HG03108 (cell line): ENCODE results near the gene LAMA5.
"Not testable (repeated sequence)": the region's sequence is repeated elsewhere in the genome, so short reads cannot be mapped to it uniquely, and the experiment has no call there.

Experiments
- ATAC-seq: cut with Tn5 transposase; IDR thresholded peaks from one replicate; pipeline ENCODE4 v1.9.1; 2021; ENCODE audit warnings: moderate library complexity; ENCODE audit not compliant: unreplicated experiment

Gene LAMA5

DNA sequence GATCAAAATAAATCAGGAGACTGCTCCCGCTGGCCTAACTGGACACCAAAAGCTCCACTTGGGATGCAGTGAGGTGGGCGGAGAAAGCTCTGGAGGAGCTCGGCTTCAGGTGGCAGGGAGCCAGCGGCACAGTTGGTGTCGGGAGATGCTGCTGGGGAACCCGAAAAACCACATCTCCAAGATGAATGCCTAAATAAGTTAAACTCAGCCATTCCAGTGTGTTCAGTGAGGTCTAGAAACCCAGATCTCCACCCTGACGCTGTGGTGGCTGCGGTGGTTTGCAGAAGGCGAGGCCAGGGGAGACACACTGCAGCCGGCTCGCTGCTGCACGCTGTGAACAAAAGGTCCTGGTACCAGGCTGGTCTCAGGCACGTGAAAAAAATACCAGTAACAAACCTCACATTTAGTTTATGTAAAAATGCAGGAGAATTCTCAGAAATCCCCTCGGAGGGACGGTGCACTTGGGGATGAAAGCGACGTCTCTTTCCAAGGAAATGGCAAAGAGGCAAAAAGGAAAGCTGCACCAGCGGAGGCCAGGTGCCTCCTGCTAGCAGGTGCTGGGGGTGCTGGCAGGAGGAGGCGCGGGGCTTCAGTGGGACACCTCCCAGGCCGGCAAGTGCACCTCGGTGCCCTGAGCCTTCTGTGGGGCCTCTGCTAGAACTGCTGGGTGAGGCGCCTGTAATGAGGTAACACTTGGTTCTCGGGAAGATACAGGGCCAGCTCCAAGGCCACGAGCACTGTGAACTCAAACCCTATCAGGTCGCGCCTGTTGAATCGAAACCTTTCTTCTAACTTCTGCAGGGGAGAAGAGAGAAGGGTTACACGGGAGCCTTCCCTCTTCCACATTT is 23.4 kb upstream of the LAMA5 start:
- ATAC-seq, result no peak

DNA sequence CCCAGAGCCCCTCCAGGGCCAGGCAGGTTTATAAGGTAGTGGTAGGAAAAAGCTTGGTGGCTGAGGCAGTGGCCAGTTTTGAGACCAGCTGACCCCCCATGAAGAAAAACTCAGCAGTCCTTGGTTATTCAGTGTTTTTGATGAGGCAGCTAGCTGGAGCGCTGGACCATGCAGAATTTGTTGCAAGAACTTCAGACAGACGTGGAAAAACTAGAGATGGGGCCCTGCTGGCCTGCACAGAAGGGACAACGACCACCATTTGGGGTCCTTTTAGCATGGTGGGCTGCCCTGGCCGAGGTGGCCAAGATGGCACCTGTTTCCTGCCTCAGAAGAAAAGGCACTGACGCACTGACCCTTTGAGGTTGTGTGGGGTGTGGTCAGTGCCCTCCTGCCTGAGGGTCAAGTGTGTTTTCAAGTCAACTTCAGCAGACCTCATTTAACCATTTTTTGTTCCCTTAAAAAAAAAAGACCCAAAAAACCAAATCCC is 22.5 kb upstream of the LAMA5 start:
- no peak for ATAC-seq

DNA sequence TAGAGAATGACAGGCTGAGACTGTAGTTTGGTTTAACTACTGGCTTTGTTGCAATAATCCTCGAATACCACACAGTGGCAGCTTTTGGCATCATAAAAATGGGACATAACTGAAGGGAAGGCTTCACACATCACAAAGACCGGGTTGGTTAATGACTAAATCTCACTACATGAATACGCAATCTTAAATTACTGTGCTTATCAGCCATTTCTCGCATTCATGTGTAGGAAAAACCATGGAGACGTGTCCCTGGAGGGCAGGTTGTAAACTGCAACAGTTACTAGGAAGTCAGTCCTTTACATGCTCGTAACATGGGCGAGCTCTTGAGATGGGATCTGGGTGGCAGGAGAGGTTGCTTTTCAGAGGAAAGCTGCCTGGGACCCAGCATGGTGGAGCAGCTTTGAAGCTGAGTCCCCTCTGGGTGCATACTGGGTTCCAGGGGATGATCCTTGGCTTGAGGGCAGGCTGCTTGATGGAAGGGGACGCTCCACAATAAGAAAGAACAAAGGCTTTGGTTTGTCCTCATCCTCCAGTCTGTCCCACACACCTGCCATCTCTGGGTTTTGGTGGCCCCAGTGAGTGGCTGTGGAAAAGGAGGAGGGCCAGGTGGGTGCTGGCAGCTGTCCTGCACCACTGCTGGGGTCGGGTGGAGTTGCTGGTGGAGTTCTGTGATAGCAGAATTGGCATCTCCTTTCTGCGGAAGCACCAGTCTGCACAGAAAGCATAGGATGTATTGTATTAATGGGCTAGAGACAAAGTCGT is 21.9 kb upstream of the LAMA5 start:
- no peak for ATAC-seq

DNA sequence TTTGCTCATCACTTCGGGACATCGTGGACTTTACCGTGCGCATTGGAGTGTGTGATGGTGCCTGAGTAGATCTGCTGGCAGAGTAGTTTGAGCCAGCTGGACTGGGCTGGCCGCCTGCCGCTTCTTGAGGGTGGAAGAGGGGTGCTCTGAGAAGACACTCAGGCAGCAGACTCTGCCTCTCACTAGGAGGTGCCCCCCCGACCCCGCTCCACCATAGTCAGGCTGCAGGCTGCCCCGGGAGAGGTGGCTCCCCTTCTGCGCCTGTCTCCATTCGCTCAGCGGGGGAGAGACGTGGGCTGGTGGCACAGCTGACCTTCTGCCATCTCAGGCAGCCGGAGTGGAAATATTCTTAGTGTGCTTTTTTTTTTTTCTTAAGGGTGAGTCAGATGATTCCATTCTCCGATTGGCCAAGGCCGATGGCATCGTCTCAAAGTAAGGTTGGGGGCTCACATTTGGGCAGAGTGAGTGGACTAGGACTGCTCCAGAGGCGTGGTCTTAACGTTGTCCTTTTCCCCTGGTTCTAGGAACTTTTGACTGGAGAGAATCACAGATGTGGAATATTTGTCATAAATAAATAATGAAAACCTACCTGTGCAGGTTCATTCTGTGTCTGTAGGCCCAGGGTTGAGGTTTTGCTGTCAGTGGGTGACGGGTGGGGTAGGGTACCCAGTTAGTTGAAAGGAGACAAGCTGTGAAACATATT is 21.0 kb upstream of the LAMA5 start:
- no peak for ATAC-seq

DNA sequence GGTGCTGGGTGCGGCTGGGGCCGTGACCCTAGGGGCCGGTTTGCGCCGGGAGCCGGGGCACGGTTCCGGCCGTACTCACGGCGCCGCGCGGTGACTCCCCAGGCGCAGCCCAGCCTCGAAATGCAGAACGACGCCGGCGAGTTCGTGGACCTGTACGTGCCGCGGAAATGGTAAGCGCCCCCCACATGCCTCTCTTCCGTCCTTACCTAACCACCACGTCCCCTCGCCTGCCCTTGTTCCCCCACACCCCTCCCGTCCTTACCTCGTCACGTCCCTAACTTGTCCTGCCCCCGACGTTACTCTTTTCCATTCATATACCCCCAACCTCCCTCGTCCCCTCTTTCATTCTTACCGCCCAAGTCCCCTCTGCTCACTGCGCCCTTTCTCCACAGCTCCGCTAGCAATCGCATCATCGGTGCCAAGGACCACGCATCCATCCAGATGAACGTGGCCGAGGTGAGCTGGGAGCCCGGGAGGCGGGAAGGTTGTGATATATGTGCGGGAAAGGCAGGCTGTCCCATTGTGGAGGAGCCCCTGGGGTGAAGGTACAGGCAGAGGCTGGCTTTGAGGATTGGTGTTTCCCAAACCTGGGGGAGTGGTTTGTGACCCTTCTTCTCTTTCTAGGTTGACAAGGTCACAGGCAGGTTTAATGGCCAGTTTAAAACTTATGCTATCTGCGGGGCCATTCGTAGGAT is 20.3 kb upstream of the LAMA5 start:
- peak; percentile 4 for ATAC-seq

DNA sequence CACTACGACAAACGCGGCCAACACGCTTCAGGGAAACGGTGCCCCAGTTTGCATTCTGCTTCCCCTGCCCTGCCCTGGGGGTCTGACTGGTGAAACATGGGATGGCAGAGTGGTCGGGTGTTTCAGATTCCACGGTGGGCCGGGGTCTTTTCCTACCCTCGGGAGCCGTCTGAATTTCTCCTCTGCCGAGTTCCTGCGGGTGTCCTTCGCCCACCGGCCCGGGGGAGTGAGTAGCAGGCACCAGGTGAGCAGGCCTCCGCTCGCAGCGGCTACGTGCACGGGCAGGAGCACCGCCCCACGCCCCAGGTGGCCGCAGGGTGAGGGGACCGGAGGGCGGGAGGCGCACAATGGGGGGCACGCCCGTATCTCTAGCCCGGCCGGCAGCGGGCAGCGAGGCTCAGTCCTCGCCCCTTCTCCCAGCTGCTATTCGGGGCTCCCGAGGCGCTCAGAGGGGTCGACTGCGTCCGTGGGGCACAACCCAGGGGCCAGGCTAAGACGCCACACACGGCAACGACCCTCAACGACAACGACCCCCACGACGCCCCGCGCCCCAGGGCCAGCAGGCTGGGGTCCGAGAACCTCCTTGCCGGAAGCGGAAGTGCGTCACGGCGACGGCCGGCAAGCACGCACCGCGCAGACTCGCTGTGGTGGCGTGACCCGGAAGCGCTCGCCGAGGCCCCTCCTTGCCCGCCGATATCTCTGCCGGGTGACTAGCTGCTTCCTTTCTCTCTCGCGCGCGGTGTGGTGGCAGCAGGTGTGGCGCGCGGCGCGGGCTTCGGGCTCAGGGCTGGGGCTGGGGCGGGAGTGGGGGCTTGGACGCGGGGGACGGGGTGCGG is 19.5 kb upstream of the LAMA5 start, which contains the start of gene RPS21:
TSS of gene RPS21 (plus strand) at position 721 of the 836 bp plus-strand sequence. CDS start 236 bp downstream, outside the sequence.
- ATAC-seq, result peak; percentile 83

DNA sequence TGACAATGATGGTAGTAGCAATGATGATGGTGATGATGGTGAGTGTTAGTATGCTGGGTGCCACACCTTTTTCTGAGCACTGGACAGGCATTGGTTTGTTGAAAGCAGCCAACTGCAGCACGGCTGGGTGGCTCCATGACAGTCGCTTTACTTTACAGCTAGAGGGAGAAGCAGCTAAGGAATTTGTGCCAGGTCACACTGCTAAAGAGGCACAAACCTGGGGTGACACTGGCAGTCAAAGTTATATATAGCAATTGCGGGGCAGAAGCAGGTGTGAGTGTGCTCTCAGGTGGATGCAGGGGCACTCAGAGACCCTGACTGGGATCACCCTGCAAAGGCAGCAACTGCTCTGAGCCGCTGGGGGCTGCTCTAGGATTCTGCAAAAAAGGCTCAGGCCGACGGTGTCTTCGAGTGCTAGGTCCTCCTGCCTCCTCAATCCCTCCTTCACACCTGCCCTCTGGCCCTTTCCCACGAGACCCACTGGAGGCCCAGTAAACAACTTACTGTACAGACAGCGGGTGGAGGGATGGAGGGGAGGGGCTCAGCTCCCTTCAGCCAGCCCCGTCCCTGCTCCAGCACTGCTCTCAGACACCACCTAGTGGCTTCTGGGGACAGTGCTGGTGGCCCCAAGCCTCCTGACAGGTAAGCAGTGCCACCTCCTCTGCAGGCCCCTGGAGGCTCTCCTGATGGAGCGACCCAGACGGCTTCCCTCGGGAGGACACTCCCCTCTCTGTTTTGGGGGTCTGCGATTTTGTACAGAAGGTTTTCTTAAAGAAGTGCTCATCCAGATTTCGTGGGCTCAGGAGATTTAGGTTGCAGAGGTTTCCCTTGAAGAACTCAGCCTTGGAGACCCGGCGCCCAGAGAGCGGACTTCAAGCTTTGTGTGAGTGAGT is 15.4 kb upstream of the LAMA5 start:
- peak; percentile 52 for ATAC-seq

DNA sequence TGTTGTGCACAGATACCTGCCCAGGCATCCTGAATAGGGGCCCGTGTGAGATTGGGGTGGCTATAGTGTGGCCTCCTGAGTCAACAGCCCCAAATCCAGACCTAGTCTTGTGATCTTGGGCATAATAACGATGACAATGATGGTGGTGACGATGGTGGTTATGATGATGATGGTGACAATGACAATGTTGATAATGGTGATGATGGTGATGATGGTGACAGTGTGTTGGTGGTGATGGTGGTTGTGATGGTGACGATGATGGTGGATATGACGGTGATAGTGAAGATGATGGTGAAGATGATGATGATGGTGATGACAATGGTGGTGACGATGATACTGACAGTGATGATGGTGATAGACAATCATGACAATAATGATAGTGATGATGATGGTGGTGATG is 14.7 kb upstream of the LAMA5 start:
- ATAC-seq, result no peak

DNA sequence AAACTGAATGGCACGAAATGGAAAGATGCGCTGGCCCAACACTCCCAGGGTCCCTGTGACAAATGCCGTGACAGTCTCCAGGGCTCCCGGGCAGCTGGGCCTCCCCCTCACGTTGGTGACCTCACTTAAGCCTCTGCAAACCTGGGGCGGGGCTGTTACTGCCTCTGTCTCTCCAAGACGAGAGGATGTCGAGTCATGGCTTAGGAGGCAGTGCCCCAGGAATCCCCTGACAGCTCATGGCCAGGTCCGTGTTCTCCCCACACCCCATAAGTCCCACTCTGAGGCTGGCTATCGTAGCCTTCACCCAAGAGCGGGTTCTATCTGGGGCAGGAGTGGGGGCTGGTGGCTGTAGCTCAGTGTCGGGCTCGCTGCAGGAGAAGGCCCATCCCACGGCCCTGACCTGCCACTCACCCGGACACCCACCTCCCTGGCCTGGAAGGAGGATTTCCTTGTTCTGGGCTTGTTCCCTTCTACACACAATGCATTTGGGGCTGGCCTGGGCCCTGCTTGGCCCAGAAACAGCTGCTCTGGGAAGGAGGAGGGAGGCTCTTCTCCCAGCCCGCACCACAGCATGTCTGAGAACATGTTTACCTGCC is 14.2 kb upstream of the LAMA5 start:
- ATAC-seq, result no peak

DNA sequence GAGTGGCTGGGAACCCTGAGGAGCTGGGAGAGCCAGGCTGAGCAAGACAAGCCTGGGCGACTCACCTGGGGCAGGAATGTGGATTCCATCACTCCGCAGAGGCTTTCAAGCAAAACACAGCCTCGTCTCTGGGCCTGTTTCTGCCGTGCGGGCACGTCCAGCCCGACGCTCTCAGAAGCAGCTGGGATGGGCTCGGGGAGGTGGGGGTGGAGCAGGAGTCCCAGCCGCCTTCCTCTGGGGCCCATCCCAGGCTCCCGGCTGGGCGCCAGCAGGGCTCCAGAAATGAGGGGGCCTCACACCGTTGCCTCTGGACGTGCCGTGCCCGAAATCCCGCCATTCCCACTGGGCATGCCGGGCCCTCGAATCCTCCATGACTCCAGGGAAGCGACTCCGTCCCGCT is 11.1 kb upstream of the LAMA5 start:
- ATAC-seq, result no peak

DNA sequence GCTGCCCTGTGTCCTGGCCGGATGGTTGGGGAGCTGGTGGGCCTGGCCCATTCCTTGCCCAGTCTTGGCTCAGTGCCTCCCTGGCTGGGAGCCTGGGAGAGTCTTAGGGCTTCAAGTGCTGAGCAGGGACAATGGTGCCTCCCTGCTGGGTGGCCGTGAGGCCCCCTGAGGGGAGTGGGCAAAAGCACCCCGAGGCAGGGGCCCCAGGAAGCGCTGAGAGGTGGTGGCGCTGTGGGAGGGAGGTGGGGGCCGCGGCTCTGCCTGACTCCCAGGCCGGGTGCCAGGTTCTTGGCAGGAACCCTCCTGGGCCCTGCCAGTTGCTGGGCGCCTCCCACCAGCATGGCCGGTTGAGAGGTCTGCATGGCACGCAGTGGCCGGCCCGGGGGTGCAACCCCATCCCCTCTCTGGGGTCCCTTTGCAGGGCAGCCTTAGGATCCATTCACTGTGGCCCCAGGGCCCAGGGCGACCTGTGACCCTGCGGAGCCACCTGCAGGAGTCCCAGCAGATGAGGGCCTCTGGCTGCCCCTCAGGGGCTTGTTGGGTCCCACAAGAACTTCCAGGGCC is 10.6 kb upstream of the LAMA5 start:
- ATAC-seq, result no peak

DNA sequence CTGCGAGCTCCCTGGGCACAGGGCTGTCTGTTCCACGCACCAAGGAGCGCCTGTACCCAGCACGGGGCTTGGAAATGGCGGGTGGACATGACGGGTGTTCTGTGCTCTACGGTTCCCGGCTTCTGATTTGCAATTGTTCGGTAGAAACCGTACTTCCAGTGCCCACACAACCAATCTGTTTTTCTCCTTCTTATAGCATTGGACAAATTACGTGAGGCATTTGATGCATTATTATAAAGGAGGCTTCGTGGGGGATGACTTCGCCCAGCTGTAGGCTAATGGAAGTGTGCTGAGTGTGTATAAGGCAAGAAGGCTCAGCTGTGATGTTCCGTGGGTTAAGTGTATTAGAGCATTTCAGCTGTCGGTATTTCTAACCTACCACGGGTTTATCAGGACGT is 10.0 kb upstream of the LAMA5 start:
- no peak for ATAC-seq

DNA sequence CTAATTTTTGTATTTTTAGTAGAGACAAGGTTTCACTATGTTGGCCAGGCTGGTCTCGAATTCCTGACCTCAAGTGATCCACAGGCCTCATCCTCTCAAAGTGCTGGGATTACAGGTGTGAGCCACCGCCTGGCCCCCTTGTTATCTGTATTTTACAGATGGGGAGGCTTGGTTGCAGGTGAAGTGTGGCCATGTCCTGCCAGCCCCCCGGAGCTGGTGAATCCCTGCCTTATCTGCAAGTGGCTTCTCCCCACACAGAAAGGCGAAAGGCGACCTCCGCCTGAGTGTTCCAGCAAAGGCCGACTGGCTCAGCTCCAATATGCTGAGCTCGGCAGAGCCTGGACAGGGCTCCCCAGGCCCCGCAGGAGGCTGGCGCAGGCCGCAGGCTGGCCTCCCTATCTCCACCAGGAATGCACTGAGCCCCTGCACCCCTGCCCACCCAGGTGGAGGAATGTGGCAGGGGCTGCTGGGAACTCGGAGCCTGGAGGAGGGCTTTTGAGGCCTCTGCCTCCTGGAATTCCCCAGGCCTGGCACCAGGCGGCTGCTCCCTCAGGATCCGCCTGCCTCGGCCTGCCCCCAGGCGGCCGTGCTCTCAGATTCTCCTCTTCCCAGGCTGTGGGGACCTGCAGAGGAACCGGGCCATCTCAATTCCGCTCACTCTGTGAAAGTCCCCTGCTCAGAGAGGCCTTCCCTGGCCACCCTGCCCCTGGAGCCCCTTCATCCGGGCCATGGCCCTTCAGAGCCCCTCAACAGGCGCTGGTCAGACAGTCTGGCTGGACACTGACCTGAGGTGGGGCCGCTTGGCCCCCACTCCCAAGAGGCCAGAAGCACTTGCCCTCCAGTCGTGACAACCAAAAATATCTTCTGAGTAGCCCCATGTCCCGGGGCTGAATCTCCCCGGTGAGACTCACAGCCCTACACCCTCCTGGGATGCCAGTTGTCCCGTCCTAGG is 9.3 kb upstream of the LAMA5 start:
- no peak for ATAC-seq

DNA sequence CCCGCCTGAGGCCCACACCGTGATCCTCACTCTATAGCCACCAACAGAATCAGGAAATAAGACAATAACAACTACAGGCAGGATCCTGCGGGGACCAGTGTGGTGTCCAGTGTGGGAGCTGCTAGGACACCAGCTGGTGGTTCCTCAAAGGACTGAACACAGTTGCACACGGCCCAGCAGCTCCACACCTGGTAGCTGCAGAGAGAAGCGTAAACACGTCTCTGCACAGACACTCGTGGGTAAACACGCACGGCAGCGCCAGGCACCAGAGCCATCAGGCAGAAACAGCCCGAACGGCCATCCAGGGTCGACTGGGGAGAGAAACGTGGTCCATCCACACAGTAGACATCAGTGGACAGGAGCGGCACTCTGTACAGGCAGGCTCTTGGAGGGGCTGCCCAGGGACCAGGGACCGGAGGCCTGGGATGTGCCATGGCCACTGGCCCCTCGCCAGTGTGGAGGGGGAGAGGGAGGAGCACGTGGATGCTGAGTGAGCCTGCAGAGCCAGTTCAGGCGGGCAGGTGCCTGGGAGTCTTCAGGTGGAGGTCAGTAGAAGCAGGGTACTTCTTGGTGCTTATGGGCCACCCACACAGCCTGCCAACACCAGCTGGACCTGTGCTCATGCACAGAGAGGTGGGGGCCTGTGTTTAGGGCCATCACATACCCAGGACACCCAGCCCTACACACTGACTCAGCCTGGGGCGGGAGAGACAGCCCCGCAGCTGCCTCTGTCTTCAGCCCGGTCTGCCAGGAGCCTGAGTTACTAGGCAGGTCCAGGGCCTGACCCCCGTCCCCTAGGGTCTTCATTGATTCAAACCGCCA is 7.4 kb upstream of the LAMA5 start:
- no peak for ATAC-seq

DNA sequence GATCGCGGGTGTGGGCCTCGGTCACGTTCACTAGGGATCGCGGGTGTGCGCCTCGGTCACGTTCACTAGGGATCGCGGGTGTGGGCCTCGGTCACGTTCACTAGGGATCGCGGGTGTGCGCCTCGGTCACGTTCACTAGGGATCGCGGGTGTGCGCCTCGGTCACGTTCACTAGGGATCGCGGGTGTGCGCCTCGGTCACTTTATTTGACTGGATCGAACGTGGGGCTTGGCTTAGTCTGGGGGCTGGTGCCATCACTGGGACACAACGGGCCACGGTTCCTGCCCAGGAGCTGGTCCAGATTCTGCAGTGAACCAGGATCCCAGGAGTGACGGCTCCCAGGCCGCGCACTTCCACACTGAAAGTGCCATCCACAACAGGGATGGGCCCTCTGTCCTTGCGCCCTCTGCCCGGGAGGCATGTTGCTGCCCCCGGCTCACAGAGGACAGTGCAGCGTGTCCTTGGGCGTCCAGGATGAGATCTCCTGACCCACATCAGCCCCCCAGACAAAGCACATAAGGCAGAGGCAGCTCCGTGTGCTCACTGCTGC is 6.6 kb upstream of the LAMA5 start:
- ATAC-seq, result not testable (repeated sequence)
